ENCODE data around the gene RNF13. TPM values are rescaled to one million over a fixed set of nuclear protein-coding genes. Genes with fewer than 3 reads are reported as not detected.
A peak's percentile ranks its signal among the peaks of the same experiment; 100 is the strongest.

The RNF13 gene
- total and polyA plus RNA-seq, 2 donors (not counting 1 experiment from before 2014, with no cell fraction given), result 57.4 to 81.7 TPM

- Histone ChIP-seq H3K4me1 (ENCODE audit: control insufficient read depth, extremely low read depth, insufficient read depth, low read length) (no peaks in the 10 kb centered on the region), H3K9ac (ENCODE audit: insufficient read depth, low read length) (no peak overlapping the region), H3K4me2 (ENCODE audit: extremely low read depth, insufficient read depth, low read length) (no peak overlapping the region), H4K20me1 (ENCODE audit: control insufficient read depth, extremely low read depth, insufficient read depth, low read length) (no peaks in the 10 kb centered on the region), H3K36me3 (ENCODE audit: control insufficient read depth, insufficient read depth, low read length) (no peaks in the 10 kb centered on the region), H3K4me3 (replicated peaks in 1 of 4; ENCODE audit: control extremely low read depth in 1 of 4, insufficient read depth in 1 of 4, low read depth in 3 of 4, low read length in 4 of 4) (no peak overlapping the region), H3K79me2 (ENCODE audit: control insufficient read depth, insufficient read depth, low read length) (no peaks in the 10 kb centered on the region), H3K27ac (ENCODE audit: insufficient read depth, low read length) (no peak overlapping the region), H3K9me3 (ENCODE audit: control insufficient read depth, insufficient read depth, low read depth, low read length) (no peaks in the 10 kb centered on the region), H3K27me3 (ENCODE audit: control insufficient read depth, insufficient read depth, low read length) (no peaks in the 10 kb centered on the region), H2AFZ (ENCODE audit: low read length) (no peak overlapping the region)
- TF ChIP-seq EZH2 (IDR thresholded peaks at IDR 0.05; ENCODE audit: low read length, missing control alignments), result no peak
- TF ChIP-seq, protein P1, sequence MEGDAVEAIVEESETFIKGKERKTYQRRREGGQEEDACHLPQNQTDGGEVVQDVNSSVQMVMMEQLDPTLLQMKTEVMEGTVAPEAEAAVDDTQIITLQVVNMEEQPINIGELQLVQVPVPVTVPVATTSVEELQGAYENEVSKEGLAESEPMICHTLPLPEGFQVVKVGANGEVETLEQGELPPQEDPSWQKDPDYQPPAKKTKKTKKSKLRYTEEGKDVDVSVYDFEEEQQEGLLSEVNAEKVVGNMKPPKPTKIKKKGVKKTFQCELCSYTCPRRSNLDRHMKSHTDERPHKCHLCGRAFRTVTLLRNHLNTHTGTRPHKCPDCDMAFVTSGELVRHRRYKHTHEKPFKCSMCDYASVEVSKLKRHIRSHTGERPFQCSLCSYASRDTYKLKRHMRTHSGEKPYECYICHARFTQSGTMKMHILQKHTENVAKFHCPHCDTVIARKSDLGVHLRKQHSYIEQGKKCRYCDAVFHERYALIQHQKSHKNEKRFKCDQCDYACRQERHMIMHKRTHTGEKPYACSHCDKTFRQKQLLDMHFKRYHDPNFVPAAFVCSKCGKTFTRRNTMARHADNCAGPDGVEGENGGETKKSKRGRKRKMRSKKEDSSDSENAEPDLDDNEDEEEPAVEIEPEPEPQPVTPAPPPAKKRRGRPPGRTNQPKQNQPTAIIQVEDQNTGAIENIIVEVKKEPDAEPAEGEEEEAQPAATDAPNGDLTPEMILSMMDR (conservative IDR thresholded peaks at IDR 0.05 in 1 of 2, IDR thresholded peaks at IDR 0.05 in 1 of 2; ENCODE audit: low read depth in 1 of 2, low read length in 2 of 2), result no peak
- DNase-seq (ENCODE audit: low read depth in 2 of 2), result no peak
Observed at GRCh38 chr3:149891621-149892020, 78.6 kb downstream of the RNF13 start.

DNA sequence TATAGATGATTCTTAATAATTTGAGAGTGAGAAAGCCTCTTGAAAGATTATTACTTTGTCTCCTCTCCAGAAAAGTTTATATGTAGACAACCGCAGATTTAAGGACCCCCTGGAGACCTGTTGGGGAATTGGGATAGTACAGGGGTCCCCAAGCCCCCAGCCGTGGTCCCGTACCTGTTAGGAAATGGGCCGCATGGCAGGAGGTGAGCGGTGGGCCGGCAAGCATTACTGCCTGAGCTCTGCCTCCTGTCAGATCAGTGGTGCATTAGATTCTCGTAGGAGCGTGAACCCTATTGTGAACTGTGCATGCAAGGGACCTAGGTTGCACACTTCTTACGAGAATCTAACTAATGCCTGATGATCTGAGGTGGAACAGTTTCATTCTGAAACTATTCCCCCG is 79.4 kb downstream of the RNF13 start:
- Histone ChIP-seq H3K36me3 (ENCODE audit: control insufficient read depth, insufficient read depth, low read length) (no peaks in the 10 kb centered on the region), H3K27me3 (ENCODE audit: control insufficient read depth, insufficient read depth, low read length) (no peaks in the 10 kb centered on the region), H3K27ac (ENCODE audit: insufficient read depth, low read length) (no peak overlapping the region), H2AFZ (ENCODE audit: low read length) (no peak overlapping the region), H4K20me1 (ENCODE audit: control insufficient read depth, extremely low read depth, insufficient read depth, low read length) (no peaks in the 10 kb centered on the region), H3K9me3 (ENCODE audit: control insufficient read depth, insufficient read depth, low read depth, low read length) (no peaks in the 10 kb centered on the region), H3K4me1 (ENCODE audit: control insufficient read depth, extremely low read depth, insufficient read depth, low read length) (no peaks in the 10 kb centered on the region), H3K79me2 (ENCODE audit: control insufficient read depth, insufficient read depth, low read length) (no peaks in the 10 kb centered on the region), H3K9ac (ENCODE audit: insufficient read depth, low read length) (no peak overlapping the region), H3K4me3 (replicated peaks in 1 of 4; ENCODE audit: control extremely low read depth in 1 of 4, insufficient read depth in 1 of 4, low read depth in 3 of 4, low read length in 4 of 4) (no peak overlapping the region), H3K4me2 (ENCODE audit: extremely low read depth, insufficient read depth, low read length) (no peak overlapping the region)
- no peak for DNase-seq (ENCODE audit: low read depth in 2 of 2)
- no peak for TF ChIP-seq EZH2 (IDR thresholded peaks at IDR 0.05; ENCODE audit: low read length, missing control alignments)
- TF ChIP-seq, protein P1 (conservative IDR thresholded peaks at IDR 0.05 in 1 of 2, IDR thresholded peaks at IDR 0.05 in 1 of 2; ENCODE audit: low read depth in 1 of 2, low read length in 2 of 2), result no peak

GRCh38 chr3:149894205-149894604 is 81.2 kb downstream of the RNF13 start:
- H3K4me2 ChIP-seq (ENCODE audit: extremely low read depth, insufficient read depth, low read length), result no peak overlapping the region
- H3K27ac ChIP-seq (ENCODE audit: insufficient read depth, low read length), result no peak overlapping the region
- TF ChIP-seq, protein P1 (conservative IDR thresholded peaks at IDR 0.05 in 1 of 2, IDR thresholded peaks at IDR 0.05 in 1 of 2; ENCODE audit: low read depth in 1 of 2, low read length in 2 of 2), result no peak

More at GRCh38 chr3:149894205-149894604, 81.2 kb downstream of the RNF13 start:
- no peak overlapping the region for H3K9ac ChIP-seq (ENCODE audit: insufficient read depth, low read length)
- H3K9me3 ChIP-seq (ENCODE audit: control insufficient read depth, insufficient read depth, low read depth, low read length), result no peaks in the 10 kb centered on the region
- H2AFZ ChIP-seq (ENCODE audit: low read length), result no peak overlapping the region
- H3K4me1 ChIP-seq (ENCODE audit: control insufficient read depth, extremely low read depth, insufficient read depth, low read length), result no peaks in the 10 kb centered on the region
- peak; percentile 15 to 21 for DNase-seq (ENCODE audit: low read depth in 2 of 2)
- no peak overlapping the region for H3K4me3 ChIP-seq (replicated peaks in 1 of 4; ENCODE audit: control extremely low read depth in 1 of 4, insufficient read depth in 1 of 4, low read depth in 3 of 4, low read length in 4 of 4)
- no peaks in the 10 kb centered on the region for H3K79me2 ChIP-seq (ENCODE audit: control insufficient read depth, insufficient read depth, low read length)
- no peaks in the 10 kb centered on the region for H4K20me1 ChIP-seq (ENCODE audit: control insufficient read depth, extremely low read depth, insufficient read depth, low read length)
- H3K36me3 ChIP-seq (ENCODE audit: control insufficient read depth, insufficient read depth, low read length), result no peaks in the 10 kb centered on the region
- H3K27me3 ChIP-seq (ENCODE audit: control insufficient read depth, insufficient read depth, low read length), result no peaks in the 10 kb centered on the region

Measured in fibroblast of lung (primary cell).